ENCODE results near the gene TRMU. TPM values are rescaled to one million over a fixed set of nuclear protein-coding genes. Genes with fewer than 3 reads are reported as not detected.
A peak's percentile ranks its signal among the peaks of the same experiment; 100 is the strongest.

The TRMU gene, protein sequence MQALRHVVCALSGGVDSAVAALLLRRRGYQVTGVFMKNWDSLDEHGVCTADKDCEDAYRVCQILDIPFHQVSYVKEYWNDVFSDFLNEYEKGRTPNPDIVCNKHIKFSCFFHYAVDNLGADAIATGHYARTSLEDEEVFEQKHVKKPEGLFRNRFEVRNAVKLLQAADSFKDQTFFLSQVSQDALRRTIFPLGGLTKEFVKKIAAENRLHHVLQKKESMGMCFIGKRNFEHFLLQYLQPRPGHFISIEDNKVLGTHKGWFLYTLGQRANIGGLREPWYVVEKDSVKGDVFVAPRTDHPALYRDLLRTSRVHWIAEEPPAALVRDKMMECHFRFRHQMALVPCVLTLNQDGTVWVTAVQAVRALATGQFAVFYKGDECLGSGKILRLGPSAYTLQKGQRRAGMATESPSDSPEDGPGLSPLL
- total RNA-seq (2022) = 73.9 and 78.4 TPM in 2 replicates
- percentile 83 among the genes with signal in this experiment for Bru-seq, nascent RNA
- BruChase-seq, experiment 1, labeled RNA remaining after a 2-hour chase = percentile 82 among the genes with signal in this experiment
- BruChase-seq, experiment 2, labeled RNA remaining after a 6-hour chase = percentile 80 among the genes with signal in this experiment
- long read RNA-seq, transcript TRMU-203 (10 exons, 1,830 nt) = minor isoform, 7 of 112 reads
- long read RNA-seq, transcript TRMU-207 (11 exons, 1,882 nt) = minor isoform, 6 of 112 reads
- long read RNA-seq, transcript TRMU-201 (11 exons, 1,940 nt) = major isoform, 28 of 112 reads
- long read RNA-seq, partial matches to known transcripts = 10 of 112 reads
- long read RNA-seq, other reads (novel, unspliced or antisense) = 49 of 112 reads

DNA sequence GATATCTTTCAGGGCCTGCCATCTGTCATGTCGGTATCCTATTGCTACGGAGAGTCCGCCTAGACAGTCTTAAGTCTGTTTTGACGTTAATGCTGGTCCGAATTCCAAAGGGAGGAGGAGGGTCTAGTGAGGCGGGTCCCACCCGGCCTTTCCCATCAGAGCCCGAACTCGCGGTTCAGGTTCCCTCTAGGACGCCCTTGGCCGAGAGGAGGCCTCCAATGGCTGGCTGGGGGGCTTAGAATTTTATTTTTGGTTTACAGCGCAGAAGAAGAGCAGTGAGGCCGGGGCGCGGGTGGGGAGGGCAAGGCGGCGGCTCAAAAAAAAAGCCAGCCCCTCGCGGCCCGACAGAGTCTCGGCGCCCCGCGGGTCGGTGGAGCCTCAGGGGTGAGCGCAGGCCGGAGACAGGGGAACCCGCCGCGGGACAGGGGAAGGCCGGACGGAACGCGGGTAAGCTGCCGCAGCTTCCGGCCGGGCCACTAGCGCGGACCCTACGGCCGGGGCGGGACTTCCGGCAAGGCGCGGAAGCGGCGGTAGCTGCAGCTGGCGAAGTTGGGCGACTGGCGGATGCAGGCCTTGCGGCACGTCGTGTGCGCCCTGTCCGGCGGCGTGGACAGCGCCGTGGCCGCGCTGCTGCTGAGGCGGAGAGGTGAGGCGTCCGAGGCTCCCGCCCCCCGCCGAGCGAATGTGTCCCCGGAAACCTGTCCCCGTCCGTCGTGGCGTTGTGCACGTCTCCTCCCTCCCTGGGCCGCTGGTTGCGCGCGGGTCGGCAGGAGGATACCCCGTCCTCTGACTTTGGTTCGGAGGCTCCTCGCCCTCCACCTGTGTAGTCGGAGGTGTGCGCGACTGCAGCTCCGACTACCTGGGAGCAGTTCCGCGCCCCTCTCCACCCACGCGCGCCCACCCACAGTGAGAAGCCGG lies at the start of gene TRMU:
TRMU (plus strand) TSS at position 514 of the 918 bp plus-strand sequence; CDS start at position 565, 51 bp downstream.
- H3K36me3 ChIP-seq (ENCODE audit: control insufficient read depth, insufficient read depth, low read length) = 0 out of 2 replicates have a peak, but pooled peaks cover 3% of the 10 kb centered on the region
- H3K9me3 ChIP-seq = no peaks in the 10 kb centered on the region
- Mint-ChIP-seq H3K36me3 (ENCODE audit: insufficient read depth, unreplicated experiment) (peaks cover 85% of the 10 kb centered on the region), H3K9me3 (ENCODE audit: unreplicated experiment) (no peaks in the 10 kb centered on the region), H3K4me1 (ENCODE audit: low read depth, unreplicated experiment) (peaks cover 32% of the 10 kb centered on the region), H3K27ac (ENCODE audit: unreplicated experiment) (peak within 1 kb of the TSS; percentile 97), H3K27me3 (ENCODE audit: insufficient read depth, unreplicated experiment) (no peaks in the 10 kb centered on the region), H3K4me3 (ENCODE audit: unreplicated experiment) (peak within 1 kb of the TSS; percentile 78)
- H3K4me3 ChIP-seq (ENCODE audit: low read depth, low read length) = peak within 1 kb of the TSS; percentile 82
- peak; percentile 80 to 89 for DNase-seq
- H3K27me3 ChIP-seq (replicated peaks; ENCODE audit: control insufficient read depth, insufficient read depth, low read length) = no peaks in the 10 kb centered on the region
- POLR2A ChIA-PET = interaction anchor here (0.9 kb wide), 1 partner anchor 15 kb away, joined by 3 read pairs; no protein-coding TSS in a partner anchor
- peaks cover 23% of the 10 kb centered on the region for H3K4me1 ChIP-seq
- no peak for TF ChIP-seq CTCF (IDR thresholded peaks at IDR 0.05; ENCODE audit: insufficient read depth in 1 of 2, low read depth in 1 of 2, low read length in 1 of 2, severe bottlenecking in 1 of 2, unreplicated experiment in 1 of 2)
- intact Hi-C loops (cut with micrococcal nuclease; ENCODE audit: unreplicated experiment) = no loop called here
- BruUV-seq (replicated peaks) = TSS peak; percentile 84
- CTCF ChIA-PET = interaction anchor here (0.5 to 1.1 kb wide), 5 partner anchors 32 to 213 kb away, joined by 3 to 6 read pairs (median 3); partner anchors contain the start of gene CDPF1

DNA sequence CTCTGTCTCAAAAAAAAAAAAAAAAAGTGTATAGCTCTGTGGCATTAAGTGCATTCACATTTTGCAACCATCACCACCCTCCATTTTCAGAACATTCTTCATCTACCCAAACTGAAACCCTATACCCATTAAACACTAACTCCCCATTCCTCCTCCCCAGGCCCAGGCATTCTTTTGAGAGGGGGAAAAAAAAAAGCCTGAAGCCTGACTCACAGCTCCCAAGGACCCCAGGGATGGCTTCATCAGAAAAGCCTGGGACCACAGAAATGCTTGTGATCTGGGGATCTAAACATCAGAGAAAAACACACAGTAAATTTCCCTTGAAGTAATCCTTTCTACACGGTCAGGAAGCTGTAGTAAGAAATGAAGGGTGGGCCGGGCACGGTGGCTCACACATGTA lies 49.5 kb upstream of the TRMU start:
- intact Hi-C loops (cut with micrococcal nuclease; ENCODE audit: unreplicated experiment) = no loop called here
- CTCF ChIA-PET = no interaction called here
- POLR2A ChIA-PET = interaction anchor here (0.5 kb wide), 1 partner anchor 289 kb away, joined by 3 read pairs; no protein-coding TSS in a partner anchor
- DNase-seq = no peak
- H3K27me3 ChIP-seq (replicated peaks; ENCODE audit: control insufficient read depth, insufficient read depth, low read length) = no peaks in the 10 kb centered on the region
- no peaks in the 10 kb centered on the region for H3K9me3 ChIP-seq
- no peak overlapping the region for H3K27ac Mint-ChIP-seq (ENCODE audit: unreplicated experiment)
- H3K4me3 Mint-ChIP-seq (ENCODE audit: unreplicated experiment) = no peak overlapping the region
- H3K4me1 Mint-ChIP-seq (ENCODE audit: low read depth, unreplicated experiment) = no peaks in the 10 kb centered on the region
- no peaks in the 10 kb centered on the region for H3K27me3 Mint-ChIP-seq (ENCODE audit: insufficient read depth, unreplicated experiment)
- H3K4me1 ChIP-seq = no peaks in the 10 kb centered on the region
- no peak overlapping the region for H3K4me3 ChIP-seq (ENCODE audit: low read depth, low read length)
- H3K36me3 ChIP-seq (ENCODE audit: control insufficient read depth, insufficient read depth, low read length) = peaks cover 4% of the 10 kb centered on the region
- H3K36me3 Mint-ChIP-seq (ENCODE audit: insufficient read depth, unreplicated experiment) = peaks cover 57% of the 10 kb centered on the region
- BruUV-seq (replicated peaks) = TSS peak; percentile 21
- no peak for TF ChIP-seq CTCF (IDR thresholded peaks at IDR 0.05; ENCODE audit: insufficient read depth in 1 of 2, low read depth in 1 of 2, low read length in 1 of 2, severe bottlenecking in 1 of 2, unreplicated experiment in 1 of 2)
- H3K9me3 Mint-ChIP-seq (ENCODE audit: unreplicated experiment) = no peaks in the 10 kb centered on the region

Measured in Caco-2 (cell line).